ENCODE measurements around the gene PCDHGC4. TPM values are rescaled to one million over a fixed set of nuclear protein-coding genes. Genes with fewer than 3 reads are reported as not detected.

The PCDHGC4 gene
- total RNA-seq: 3.6 TPM

GRCh38 chr5:141484641-141485311, at the start of gene PCDHGC4:
PCDHGC4 (plus strand) TSS chr5:141485030; CDS start chr5:141485174, 144 bp downstream.
- DNase-seq (ENCODE audit: low spot score): no peak

DNA sequence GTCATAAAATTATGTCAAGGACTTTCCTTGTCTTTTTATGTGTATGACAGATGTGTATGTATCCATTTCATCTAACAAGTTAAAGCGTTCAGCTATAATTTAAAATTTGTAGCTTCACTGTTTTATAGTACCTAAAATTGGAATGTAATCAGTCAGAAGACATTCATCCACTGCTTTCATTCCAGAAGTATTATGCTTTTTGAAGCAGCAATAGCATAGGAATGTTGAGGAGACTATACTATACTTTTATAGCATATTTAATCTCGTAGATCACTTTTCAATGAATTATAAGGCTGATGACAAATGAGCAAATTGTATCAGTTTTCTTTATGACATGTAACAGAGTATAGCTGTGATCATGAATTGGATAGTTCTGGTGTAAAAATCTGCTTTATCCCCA, 47.6 kb upstream of the PCDHGC4 start:
- no peak for DNase-seq (ENCODE audit: low spot score)

DNA sequence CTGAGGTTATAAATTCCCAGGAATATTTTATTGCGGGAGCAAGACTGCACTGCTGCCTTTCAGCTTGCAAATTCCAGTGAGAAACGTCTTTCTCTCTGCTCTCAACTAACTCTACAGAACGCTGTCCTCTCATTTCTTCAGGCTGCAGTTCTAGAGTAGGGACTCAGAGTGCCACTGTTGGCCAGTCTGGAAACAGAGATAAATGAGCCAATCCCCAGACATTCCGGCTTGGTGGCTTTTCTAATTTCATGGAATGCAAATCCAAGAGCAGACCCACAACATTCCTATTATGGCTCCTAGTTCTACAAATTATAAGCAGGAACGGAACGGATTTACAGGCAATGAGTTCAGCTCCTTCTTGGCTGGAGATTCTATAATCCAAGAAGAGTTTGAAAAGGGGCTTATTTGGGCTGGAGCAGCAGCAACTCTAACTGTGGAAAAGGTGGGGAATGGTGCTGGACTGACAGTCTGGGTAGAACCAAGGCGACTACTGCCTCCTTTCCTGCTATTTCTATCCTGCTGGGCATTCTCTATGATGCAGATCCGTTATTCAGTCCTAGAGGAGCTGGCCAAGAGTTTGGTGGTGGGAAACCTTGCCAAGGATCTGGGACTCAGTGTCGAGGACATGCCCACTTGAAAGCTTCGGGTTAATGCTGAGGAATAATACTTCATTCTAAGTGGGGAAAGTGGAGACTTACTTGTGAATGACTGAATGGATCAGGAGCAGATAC, 45.3 kb upstream of the PCDHGC4 start:
- no peak for DNase-seq (ENCODE audit: low spot score)

- DNase-seq (ENCODE audit: low spot score): no peak
Observed at GRCh38 chr5:141440341-141440740, 44.5 kb upstream of the PCDHGC4 start.

DNA sequence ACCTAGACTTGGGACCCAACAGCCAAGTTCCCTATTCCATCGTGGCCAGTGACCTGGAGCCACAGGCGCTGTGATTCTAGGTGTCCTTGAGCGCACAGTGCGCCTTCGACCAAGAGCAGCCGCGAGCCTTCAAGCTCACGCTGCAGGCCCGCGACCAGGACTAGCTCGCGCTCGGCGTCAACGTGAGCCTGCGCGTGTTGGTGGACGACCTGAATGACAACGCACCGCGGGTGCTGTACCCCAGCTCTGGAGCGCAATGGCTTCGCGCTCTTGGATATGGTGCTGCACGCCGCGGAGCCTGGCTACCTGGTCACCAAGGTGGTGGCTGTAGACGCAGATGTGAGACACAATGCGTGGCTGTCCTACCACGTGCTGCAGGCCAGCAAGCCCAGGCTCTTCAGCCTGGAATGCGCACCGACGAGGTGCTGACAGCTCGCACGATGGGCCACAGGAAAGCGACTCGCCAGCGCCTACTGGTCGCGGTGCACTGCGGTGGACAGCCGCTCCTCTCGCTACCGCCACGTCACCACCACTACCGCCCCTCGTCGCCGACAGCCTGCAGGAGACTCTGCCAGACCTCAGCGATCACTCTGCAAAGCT, 43.2 kb upstream of the PCDHGC4 start:
- no peak for DNase-seq (ENCODE audit: low spot score)

GRCh38 chr5:141465351-141465750, 19.5 kb upstream of the PCDHGC4 start:
- no peak for DNase-seq (ENCODE audit: low spot score)

DNA sequence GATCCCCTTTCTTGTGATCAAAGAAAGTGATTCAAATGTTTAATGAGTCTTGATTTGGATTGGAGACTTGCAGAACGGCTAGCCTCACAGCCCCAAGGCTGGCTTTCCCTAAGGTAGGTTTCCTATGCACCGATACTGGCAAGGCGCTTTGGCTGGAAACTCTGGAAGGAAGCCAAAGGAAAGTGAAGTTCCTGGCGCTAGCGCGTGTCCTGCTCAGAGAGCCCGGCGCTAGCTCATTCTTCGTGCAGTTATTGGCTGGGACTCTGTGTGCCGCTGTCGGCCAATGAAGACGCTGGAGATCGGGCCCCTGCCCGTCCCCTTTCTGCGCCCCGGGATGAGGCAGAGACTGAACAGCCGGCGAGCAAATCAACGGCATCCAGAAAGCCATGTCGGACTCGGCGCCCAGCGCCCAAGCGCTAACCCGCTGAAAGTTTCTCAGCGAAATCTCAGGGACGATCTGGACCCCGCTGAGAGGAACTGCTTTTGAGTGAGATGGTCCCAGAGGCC, 9.2 kb upstream of the PCDHGC4 start, which contains the start of gene PCDHGC3:
Gene PCDHGC3 (plus strand): TSS at position 342 of the 507 bp plus-strand sequence. CDS start 151 bp downstream, at position 493.
- DNase-seq (ENCODE audit: low spot score): peak; percentile 92

GRCh38 chr5:141476132-141476911, 8.5 kb upstream of the PCDHGC4 start:
- DNase-seq (ENCODE audit: low spot score): peak; percentile 65

DNA sequence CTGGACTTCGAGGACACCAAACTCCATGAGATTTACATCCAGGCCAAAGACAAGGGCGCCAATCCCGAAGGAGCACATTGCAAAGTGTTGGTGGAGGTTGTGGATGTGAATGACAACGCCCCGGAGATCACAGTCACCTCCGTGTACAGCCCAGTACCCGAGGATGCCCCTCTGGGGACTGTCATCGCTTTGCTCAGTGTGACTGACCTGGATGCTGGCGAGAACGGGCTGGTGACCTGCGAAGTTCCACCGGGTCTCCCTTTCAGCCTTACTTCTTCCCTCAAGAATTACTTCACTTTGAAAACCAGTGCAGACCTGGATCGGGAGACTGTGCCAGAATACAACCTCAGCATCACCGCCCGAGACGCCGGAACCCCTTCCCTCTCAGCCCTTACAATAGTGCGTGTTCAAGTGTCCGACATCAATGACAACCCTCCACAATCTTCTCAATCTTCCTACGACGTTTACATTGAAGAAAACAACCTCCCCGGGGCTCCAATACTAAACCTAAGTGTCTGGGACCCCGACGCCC, 7.7 kb upstream of the PCDHGC4 start:
- DNase-seq (ENCODE audit: low spot score): no peak

- no peak for DNase-seq (ENCODE audit: low spot score)
Observed at GRCh38 chr5:141477815-141478214, 7.0 kb upstream of the PCDHGC4 start.

DNA sequence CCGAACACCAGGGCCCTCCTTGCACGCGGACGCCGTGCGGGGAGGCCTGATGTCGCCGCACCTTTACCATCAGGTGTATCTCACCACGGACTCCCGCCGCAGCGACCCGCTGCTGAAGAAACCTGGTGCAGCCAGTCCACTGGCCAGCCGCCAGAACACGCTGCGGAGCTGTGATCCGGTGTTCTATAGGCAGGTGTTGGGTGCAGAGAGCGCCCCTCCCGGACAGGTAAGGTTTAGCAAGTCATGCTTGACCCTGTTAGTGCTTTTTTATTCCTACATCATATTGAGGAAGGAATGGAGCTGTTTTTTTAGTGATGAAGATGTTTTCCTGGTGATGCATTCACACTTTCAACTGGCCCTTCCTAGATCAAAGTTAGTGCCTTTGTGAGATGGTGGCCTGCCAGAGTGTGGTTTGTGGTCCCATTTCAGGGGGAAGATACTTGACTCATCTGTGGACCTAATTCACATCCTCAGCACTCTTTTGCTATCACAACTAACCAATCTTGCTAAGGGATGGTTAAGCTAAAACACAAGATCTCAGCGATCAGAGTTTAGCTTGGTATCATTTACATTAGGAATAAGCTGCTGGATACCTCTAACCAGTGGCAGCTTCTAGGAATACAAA, 6.4 kb upstream of the PCDHGC4 start:
- DNase-seq (ENCODE audit: low spot score): peak; percentile 68

DNA sequence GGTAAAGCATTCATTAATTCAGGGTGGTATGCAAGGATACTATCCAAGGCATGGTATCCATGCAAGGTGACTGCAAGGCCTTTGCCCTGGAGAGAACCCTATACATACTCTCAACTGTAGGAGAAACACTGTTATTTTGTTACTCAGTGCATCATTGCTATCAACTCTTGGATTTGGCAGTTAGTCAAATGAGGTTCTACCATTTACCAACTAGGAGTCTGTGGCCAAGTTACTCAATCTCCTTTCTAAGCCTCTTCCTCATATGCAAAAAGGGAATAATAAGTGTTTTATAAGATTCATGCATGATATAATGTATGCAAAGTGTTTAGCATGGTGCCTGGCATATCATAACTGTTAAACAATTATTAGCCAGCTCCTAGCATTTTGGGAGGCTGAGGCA, 5.1 kb upstream of the PCDHGC4 start:
- DNase-seq (ENCODE audit: low spot score): no peak

DNA sequence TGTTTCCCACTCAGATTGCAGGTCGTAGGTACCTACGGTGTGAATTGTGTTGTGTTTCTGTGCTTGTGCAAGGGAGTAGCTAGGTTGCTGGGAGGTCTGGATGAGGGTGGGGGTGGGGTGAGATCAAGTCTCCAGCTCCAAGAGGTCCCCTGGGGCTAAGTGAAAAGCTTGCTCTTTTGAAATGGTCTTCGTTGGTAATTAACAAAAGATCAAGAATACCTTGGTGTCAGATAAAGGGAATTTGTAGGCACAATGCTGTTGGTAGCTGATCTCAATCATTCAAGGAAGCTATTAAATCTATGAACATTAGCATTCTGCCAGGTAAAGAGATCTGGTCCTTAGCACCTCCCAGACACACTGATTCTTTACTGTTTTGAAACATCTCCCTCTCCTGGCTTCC, 928 bp upstream of the PCDHGC4 start:
- no peak for DNase-seq (ENCODE audit: low spot score)

GRCh38 chr5:141484310-141484640, 555 bp upstream of the PCDHGC4 start:
- DNase-seq (ENCODE audit: low spot score): no peak

DNA sequence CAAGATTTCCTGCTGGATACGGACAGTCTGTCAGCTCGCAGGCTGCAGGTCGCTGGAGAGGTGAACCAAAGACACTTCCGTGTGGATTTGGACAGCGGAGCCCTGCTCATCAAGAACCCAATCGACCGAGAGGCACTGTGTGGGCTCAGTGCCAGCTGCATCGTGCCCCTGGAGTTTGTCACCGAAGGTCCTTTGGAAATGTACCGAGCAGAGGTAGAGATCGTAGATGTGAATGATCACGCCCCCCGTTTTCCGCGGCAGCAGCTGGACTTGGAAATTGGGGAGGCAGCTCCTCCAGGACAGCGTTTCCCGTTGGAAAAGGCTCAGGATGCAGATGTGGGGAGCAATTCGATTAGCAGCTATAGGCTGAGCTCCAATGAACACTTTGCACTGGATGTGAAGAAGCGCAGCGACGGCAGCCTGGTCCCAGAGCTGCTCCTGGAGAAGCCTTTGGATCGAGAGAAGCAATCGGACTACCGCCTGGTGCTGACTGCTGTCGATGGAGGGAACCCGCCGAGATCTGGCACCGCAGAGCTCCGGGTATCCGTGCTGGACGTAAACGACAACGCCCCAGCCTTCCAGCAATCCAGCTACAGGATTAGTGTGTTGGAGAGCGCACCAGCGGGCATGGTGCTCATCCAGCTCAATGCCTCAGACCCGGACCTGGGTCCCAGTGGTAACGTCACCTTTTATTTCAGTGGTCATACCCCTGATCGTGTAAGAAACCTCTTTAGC, 658 bp downstream of the PCDHGC4 start:
- DNase-seq (ENCODE audit: low spot score): no peak

GRCh38 chr5:141486091-141486490, 1.3 kb downstream of the PCDHGC4 start:
- DNase-seq (ENCODE audit: low spot score): no peak

- DNase-seq (ENCODE audit: low spot score): no peak
Observed at GRCh38 chr5:141487131-141487530, 2.3 kb downstream of the PCDHGC4 start.

- no peak for DNase-seq (ENCODE audit: low spot score)
Observed at GRCh38 chr5:141488591-141489561, 4.0 kb downstream of the PCDHGC4 start, which contains the start of gene PCDHGC5. PCDHGC5 (plus strand) TSS chr5:141489081; CDS start chr5:141489241, 160 bp downstream.

DNA sequence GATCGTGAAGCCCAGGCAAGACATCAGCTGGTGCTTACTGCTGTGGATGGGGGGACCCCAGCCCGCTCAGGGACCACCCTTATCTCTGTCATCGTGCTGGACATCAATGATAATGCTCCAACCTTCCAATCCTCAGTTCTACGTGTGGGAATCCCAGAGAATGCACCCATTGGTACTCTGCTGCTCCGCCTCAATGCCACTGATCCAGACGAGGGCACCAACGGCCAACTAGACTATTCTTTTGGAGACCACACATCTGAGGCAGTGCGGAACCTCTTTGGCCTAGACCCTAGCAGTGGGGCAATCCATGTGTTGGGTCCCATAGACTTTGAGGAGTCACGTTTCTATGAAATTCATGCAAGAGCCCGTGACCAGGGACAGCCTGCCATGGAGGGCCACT, 5.0 kb downstream of the PCDHGC4 start:
- no peak for DNase-seq (ENCODE audit: low spot score)
